SW480 (cell line): Measurements from ENCODE around the gene WIPF3.

Experiments used
- DNase-seq: peaks from one replicate; pipeline ENCODE4 v3.0.0-alpha.2; 2016; ENCODE audit warnings: low spot score

Gene WIPF3, protein sequence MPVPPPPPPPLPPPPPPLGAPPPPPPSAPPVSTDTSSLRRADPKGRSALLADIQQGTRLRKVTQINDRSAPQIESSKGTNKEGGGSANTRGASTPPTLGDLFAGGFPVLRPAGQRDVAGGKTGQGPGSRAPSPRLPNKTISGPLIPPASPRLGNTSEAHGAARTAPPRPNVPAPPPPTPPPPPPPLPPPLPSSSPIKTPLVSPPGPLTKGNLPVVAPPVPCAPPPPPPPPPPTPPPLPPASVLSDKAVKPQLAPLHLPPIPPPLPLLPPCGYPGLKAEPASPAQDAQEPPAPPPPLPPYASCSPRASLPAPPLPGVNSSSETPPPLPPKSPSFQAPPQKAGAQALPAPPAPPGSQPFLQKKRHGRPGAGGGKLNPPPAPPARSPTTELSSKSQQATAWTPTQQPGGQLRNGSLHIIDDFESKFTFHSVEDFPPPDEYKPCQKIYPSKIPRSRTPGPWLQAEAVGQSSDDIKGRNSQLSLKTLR

DNA sequence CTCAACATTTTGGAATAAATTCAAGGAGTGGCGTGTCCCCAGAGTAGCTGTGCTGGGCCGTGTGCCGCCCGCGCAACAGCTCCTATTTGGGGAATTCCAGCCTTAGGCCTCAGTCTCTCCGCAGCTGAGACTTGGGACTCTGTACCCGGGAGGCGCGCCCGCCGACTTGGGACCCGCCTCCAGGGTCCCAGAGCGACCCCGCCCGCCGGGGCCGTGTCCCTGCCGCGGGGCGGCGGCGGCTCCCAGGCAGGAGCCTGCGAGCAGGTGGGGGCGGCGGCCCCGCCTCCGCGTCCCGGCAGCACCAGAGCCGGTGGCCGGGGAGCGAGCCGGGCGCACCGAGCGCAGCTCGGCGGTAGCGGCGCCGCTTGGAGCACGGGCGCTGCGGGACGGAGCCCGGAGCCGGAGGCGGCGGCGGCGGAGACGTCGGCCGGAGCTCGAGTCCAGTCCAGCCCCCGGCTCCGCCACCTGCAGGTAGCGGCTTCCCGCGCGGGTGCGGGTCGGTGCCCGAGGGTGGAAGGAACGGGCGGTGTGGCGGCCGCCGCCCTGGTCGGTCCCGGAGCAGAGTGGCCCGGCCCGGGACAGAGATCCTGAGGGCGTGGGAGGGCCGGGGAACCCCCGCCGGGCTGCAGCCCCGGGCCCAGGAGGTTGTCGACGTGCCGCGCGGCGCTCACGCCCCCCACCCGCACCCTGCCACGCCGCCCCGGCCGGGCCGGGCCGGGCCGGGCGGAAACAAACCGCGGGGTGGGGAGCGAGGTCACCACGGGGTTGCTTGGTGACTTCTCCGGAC is at the start of gene WIPF3:
TSS of gene WIPF3 (plus strand) at position 301 of the 787 bp plus-strand sequence. CDS start 28,217 bp downstream, outside the sequence.
- peak; percentile 31 for DNase-seq

DNA sequence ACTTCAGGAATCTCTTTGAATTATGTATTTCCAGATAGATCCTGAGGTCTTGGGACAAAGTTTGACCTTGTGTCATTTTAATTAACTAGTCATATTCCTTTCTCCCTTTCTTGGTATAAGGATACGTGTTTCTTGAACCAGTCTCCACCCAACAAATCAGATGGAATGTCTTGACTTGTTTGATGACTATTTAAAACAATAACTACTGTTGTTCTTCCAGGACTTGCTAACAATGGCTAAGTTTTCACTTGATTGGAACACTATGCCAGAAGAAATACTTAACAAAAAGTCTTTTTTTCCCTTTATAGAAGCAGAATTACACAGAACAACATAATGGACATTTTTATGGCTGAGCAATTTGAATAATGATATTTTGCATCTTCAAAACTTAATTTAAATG is 43.0 kb upstream of the WIPF3 start:
- no peak for DNase-seq

DNA sequence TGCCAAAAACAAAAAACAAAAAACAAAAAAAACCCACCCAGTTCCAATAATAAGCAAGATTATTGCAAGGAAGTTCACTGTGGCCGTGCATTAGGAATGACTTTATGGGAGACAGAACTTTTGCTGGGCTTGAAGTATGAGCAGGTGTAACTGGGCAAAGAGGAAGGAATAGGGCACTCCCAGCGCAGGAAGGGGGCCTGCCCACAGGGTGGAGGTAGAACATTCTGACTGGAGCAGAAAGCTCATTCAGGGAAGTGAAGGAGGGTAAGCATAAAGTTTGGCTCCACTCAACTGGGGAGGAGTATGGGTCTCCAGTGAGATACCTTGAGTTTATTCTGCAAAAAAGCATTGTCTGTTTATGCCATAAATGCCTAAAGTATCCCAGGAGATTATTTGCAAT is 42.1 kb upstream of the WIPF3 start:
- DNase-seq, result peak; percentile 40

DNA sequence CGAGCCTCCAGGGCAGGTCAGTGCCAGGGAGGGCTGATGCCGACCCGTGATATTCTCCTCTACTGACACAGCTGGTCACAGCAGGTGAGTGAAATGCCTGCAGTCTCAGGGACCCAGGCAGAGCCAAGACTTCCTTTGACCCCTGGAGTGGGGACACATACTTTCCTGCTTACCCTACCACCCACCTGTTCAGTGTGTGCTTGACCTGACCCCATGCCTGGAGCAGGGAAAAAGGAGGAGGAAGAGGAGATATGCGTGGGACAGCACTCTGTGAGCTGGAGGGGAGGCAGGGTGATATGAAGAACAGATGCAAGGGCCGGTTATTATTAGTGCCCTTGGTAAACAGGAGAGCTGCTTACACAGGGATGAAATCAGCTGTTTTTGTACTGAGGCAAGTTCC is 40.8 kb upstream of the WIPF3 start:
- DNase-seq, result no peak

DNA sequence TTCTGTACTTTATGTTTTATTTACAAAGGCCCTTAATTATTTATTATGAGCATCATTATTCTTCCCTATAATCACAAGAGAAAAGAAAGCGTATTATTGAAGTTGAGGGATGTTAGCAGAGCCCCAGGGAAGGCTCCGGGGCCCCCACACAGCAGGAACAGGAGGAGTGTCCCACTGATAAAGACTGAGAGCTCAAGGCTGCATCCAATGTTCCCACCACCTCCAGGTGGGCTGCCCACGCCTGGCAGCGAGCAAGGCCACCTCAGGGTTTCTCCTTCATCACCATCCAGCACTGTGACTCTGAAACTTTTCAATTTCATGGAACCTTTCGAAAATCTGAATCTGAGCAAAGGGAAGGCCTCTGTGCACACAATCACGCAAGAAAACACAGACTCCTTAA is 35.9 kb upstream of the WIPF3 start:
- DNase-seq, result no peak

DNA sequence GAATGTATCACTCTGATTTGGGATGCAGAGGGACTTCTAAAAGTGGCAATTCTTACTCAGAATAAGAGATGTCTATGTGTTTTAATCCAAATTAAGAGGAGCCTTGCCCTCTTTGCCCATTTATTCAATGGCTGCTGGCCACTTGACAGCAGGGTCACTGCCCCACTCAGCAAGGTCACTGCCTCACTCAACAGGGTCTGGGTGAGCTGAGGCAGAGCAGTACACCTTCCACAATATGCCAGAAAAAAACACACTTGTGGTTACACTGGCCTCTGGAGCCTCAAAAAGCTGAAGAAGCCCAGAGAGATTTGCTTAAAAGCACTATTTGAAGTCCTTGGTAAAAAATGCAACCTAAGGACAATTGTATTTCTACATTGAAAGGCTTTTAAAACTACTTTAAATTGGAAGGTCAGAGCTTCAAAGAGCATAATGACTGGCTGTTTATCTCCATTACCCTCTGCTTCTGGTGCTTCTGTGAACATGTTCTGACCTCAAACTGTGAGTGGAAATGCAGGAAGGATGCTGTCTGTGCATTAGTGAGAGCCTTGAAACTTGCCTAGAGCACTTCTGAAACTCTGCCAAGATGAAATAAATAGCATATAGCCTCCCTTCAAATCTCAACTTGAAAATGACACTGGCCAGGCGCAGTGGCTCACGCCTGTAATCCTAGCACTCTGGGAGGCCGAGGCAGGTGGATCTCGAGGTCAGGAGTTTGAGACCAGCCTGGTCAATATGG is 35.1 kb upstream of the WIPF3 start:
- DNase-seq, result no peak

DNA sequence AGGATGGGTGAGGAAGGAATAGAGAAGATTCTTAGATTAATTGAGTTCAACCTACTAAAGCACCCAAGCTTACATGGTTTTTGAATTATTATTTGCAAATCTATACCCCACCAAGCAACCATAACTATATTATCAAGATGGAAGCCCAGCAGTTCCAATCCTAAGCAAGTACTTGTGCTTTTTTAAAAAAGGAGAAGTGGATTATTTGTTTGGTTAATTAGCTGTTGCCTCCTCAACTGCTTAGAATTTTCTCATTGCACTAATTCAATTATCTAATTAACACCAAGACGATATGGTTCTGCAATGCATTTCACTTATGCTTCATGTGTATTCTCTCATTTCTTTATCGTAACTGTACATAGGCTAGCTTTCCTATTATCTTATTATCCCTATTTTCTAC is 27.3 kb upstream of the WIPF3 start:
- no peak for DNase-seq

DNA sequence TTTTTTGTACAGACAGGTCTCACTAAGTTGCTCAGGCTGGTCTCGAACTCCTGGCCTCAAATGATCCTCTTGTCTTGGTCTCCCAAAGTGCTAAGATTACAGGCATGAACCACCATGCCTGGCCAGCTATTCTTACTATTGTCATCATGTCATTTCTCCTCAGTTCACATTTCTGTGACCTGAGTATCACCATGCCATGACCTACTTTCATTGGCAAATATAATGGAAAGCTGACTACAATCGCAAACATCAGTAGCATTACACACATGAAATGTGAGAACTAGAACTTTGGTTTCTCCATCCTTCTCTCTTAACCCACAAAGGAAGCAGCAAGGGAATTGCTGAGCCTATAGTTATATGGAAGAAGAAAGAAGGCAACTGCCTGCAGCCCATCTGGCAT is 26.0 kb upstream of the WIPF3 start:
- DNase-seq, result no peak

DNA sequence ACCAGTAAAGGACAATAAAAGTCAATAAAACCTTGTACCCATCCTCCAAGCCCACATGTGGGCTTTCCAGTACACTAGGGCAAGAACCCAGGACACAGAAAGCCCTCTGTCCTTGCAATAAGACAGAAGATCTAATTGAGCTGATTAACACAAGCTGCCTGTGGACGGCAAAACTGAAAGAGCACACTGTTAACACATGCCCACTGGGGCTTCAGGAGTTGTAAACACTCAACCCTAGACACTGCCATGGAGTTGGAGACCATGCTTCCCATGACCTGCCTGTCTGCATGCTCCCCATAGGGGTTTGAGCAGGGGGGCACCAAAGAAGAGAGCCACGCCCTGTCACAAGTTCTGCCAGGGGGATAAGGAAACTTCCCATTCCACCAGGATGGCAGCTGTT is 22.6 kb upstream of the WIPF3 start:
- no peak for DNase-seq

DNA sequence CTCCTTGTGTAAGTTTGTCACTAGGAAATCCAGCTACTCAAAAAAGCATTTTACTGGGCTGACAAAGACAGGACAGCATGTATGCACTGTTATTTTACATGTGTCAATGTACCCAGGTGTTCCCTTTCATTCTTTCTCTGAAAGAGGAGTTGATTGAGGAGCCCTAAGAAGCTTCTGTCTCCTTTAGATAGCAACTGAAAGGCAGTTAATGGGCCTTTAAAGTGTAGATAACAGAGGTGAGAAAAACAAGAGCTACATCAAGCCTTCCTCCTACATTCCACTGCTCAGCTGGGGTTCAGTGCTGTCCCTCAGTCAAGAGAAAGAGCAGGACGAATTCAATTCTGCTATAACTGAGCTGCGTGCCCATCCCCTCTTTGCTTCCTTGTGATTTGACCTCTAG is 12.8 kb upstream of the WIPF3 start:
- DNase-seq, result no peak

DNA sequence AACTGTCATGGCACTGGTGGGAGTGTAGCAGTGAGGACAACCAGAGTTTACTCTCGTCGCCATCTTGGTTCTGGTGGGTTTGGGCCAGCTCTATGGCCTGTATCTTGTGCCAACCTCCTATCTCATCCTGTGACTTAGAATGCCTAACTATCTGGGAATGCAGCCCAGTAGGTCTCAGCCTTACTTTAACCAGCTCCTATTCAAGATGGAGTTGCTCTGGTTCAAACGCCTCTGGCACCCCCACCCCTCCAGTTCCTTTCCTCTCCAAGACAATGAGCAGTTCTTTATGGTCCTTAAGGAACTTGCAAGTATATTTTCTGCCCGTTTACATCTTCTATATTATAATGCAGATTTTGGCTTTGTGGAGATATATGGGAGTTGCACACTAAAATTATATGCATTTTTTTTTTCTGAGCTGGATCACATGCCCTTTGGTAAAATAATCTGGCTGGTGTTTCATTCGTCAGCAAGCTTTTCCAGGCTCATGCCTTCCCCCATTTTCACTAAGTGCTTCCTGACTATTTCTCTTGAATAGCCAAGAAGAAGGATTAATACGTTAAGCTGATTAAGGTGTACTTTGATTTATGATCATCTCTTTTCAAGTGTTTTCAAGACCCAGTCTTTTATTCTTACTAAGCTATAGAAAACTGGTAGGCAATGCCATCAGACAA is 11.2 kb upstream of the WIPF3 start:
- DNase-seq, result no peak

DNA sequence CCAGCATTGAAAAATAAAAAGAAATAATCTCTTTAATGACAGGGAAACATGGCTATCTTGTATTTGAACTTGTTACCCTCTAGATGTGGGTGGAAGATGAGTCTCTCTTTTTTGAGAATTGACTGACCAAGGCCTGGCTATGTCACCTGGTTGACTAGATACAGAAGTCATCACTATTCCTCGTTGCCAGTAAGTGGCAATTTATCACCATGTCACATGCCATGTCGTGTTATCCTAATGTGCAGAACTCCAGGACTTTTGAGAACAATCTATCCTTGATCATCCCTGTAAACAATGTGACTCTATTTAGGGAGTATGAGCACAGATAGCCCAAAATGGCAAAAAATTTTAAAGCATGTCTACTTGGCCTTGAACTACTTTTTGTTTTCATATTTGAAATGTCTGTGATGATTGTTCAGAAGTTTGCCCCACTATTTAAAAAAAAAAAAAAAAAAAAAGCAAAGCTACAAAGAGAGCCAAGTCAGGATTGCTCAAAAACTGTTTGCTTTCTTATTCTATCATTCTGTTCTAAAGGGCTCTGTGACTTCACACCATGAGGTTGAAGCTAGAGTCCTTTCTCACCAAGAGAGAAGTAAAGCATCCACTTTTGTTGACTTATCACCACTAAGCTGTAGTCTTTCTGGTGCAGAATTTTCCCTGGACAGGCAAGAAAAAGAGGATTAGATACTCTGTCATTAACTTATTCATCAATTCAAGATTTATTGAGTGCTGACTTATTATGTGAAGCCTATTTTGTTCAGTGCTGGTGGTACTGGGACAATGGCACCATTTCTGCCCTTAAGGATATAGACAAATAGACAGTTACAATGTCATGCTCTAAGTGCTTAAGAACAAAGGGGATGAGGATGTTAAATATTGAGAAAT is 10.4 kb upstream of the WIPF3 start:
- no peak for DNase-seq

DNA sequence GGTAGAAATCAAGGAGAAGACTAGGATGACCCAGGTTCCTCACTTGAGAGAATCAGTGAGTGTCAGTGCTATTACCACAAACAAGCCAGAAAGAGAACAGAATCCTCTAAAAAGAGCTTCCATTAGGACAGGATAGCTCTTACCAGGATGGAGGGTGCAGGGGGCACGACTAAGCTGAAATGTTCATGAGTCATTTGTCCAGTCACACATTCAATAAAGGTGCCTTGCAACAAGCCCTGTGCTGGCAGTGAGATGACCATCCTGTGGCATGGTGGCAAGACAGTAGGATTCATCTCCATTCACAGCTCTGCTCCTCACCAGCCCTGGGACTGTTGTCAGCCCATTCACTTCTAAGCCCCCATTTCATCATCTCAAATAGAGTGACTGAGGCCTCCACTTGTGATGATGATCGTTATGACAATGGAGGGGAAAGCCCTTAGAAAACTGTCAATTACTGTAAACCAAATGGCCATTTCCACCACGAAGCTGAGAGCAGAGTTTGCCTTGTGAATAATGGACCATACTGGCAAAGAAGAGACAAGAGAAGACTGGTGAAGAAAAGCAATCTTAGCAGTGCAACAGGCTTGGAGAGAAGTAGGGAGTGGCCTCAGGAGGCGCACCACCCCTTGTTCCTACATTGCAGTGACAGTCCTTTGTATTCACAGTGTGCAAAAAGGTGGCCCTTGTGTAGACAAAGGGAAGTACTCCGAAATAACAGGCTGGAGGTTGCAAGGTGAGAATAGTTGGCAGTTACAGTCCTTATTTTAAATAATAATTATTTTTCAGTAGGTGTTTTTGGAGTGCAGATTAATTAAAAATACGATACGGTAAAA is 9.0 kb upstream of the WIPF3 start:
- DNase-seq, result no peak

DNA sequence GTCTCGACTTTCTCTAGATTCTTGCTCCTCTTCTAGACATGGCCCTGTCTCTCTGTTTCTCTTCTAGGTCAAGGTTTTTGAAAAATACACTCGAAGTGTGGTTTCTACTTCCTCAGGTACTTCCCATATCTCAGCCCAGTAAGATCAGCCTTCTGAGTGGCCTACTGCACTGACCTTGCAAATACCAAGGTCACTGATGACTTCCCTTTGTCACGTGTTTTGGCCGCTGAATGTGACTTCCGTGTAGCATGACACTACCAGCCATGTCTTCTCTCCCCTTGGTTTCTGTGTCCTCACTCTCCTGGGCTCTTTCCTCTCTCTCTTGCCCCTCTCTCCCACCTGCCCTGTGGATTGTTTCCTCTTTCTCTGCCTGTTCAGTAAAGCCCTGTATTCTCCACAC is 7.9 kb upstream of the WIPF3 start:
- DNase-seq, result no peak

DNA sequence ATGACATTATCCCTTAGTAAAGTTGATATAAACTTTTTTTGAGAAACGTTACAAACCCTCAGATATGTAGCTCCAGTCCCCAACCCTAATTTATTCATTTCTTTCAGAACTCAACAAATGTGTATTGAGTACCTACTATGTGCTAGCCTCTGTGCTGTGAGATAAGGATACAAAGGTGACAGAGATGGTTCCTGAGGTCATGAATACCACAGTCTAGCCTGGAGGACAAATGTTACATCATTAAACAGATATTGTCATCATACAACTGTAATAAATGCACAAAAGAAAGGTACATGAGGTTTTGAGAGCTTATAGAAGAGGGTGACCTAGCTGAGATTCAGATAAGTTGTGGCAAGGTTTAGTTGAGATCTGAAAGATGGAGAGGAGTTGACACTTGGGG is 4.4 kb upstream of the WIPF3 start:
- no peak for DNase-seq

DNA sequence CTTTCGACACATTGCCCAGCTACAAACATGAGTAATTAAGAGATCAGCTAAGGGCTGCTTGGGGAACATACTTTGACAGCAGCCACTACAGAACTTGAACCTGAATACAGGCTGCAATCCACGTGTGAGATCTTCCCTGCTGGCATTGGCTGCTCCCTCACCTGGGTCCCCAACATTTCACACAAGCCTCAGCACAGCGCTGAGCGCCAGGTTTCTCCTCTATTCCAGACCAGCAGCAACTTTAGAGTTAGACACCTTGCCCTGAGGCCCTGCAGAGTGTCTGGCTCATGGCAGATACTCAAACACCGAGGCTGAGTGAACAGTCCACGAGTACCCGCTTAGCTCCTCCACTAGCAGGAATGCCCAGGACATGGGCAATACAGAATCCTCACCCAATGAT is 1.3 kb upstream of the WIPF3 start:
- DNase-seq, result no peak

DNA sequence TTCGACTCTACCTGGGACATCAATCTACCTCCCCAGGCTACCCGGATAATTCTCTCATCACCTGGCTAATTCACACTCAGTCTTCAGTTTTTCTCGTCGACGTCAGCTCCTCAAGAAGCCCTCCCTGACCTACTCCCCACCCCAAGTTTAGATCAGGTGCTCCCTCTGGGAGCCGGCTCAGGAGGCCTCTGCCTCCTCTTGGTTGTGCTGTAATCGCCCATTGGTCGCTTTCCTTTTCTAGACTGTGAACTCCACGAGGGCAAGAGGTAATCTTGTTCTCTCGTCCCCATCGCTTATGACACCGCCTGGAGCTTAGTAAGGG is 461 bp upstream of the WIPF3 start:
- DNase-seq, result no peak

DNA sequence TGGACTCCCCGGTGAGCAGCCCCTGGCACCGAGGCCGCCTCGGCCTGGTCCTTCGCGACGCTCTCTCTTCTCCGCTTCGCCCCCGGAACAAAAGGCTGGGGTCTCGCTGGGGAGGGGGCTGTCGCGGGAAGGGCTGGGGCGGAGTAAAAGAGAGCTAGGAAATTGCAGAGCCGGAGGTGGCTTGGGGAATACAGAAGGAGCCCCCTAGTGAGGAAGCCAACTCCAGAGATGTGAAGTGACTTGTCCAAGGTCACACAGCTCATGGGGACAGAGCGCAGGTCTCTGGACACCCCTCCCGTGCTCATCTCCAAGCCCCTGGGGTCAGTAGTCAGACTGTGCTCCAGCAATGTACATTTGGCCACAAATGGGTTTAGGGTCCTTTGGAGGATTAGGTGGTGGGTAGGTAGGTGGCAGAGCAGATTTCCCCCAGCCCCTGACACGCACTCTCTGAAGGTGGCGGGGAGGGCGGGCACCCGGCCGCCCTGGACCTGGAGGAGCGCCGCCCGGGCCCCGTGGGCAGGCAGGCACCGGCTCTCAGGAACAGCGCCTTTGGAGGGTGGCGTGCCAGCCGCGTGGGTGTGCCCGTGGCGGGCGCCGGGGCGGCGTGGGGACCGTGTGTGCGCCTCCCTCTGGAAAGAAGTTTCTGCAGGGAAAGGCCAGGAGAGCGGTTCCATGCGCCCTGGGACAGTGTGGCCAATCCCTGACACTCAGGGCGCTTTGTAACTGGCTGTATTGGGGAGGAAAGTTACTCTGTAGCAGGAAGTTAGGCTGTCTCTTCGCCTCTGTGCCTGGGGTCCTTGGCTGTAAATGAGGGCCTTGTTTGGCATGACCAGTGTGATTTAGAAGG is 910 bp downstream of the WIPF3 start:
- peak; percentile 68 for DNase-seq

DNA sequence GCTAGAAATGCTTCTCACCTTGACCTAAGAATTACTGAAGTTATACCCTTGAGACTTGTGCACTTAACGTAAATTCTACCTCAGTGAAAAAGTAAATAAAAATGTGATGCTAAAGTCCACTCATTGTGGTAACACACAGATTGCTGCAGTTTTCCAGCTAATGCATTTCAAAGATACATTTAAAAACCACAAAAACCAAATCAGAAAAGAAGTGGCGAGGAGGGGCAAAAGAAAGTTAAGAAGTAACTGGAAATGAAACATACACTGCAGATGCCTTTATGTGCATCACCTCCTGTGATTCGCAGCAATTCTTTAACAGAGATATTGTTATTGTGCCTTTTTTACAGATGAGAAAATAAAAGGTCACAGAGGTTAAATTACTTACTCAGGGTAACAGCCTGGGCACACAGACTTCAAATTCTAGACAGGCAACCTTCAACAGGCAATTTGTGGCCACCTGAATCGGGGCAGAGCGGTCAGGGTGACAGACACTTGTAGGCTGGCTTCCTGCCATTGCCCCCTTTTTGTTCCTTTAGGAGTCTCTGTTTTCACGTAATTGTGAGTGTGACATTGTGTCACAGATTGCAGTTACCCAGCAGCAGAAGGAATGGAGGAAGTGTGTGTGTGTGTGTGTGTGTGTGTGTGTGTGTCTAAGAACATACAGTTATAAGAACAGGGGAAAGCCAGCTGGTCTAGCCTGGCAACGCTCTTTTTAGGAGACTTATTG is 1.9 kb downstream of the WIPF3 start:
- peak; percentile 33 for DNase-seq
